ENCODE data around the gene SNX5.
A peak's percentile ranks its signal among the peaks of the same experiment; 100 is the strongest.

SNX5 gene

GRCh38 chr20:17941826-17942196 lies 26.8 kb downstream of the SNX5 start:
- FAIRE-seq, result no peak
- no peak for DNase-seq (ENCODE audit: insufficient read length, low spot score)

- no peak for DNase-seq (ENCODE audit: insufficient read length, low spot score)
- no peak for FAIRE-seq
These were observed 27.3 kb downstream of the SNX5 start for GRCh38 chr20:17941087-17941825.

- FAIRE-seq, result no peak
These were observed 28.2 kb downstream of the SNX5 start for GRCh38 chr20:17940224-17940971.

GRCh38 chr20:17939622-17940223 lies 28.9 kb downstream of the SNX5 start:
- DNase-seq (ENCODE audit: insufficient read length, low spot score) (no peak), FAIRE-seq (no peak)

More at GRCh38 chr20:17940224-17940971, 28.2 kb downstream of the SNX5 start:
- no peak for DNase-seq (ENCODE audit: insufficient read length, low spot score)

- DNase-seq (ENCODE audit: insufficient read length, low spot score) (peak; percentile 82), FAIRE-seq (no peak)
These were observed 29.5 kb downstream of the SNX5 start for GRCh38 chr20:17938871-17939619.

GRCh38 chr20:17936761-17937732 lies 31.5 kb downstream of the SNX5 start:
- FAIRE-seq (no peak), DNase-seq (ENCODE audit: insufficient read length, low spot score) (no peak)

- DNase-seq (ENCODE audit: insufficient read length, low spot score) (no peak), FAIRE-seq (no peak)
These were observed 32.3 kb downstream of the SNX5 start for GRCh38 chr20:17936286-17936760.

- no peak for FAIRE-seq
These were observed 32.8 kb downstream of the SNX5 start for GRCh38 chr20:17935761-17936160.

GRCh38 chr20:17935186-17935585 lies 33.4 kb downstream of the SNX5 start:
- DNase-seq (ENCODE audit: insufficient read length, low spot score) (no peak), FAIRE-seq (no peak)

More at GRCh38 chr20:17935761-17936160, 32.8 kb downstream of the SNX5 start:
- no peak for DNase-seq (ENCODE audit: insufficient read length, low spot score)

- DNase-seq (ENCODE audit: insufficient read length, low spot score), result no peak
- FAIRE-seq, result no peak
These were observed 34.3 kb downstream of the SNX5 start for GRCh38 chr20:17934141-17934862.

- no peak for DNase-seq (ENCODE audit: insufficient read length, low spot score)
- FAIRE-seq, result no peak
These were observed 34.9 kb downstream of the SNX5 start for GRCh38 chr20:17933711-17934110.

- FAIRE-seq, result no peak
These were observed 35.5 kb downstream of the SNX5 start for GRCh38 chr20:17933121-17933520.

GRCh38 chr20:17932396-17932795 lies 36.2 kb downstream of the SNX5 start:
- FAIRE-seq, result no peak
- DNase-seq (ENCODE audit: insufficient read length, low spot score), result no peak

More at GRCh38 chr20:17933121-17933520, 35.5 kb downstream of the SNX5 start:
- DNase-seq (ENCODE audit: insufficient read length, low spot score), result no peak

GRCh38 chr20:17931513-17931912 lies 37.1 kb downstream of the SNX5 start:
- FAIRE-seq (no peak), DNase-seq (ENCODE audit: insufficient read length, low spot score) (no peak)

GRCh38 chr20:17928633-17929311 lies 39.8 kb downstream of the SNX5 start:
- FAIRE-seq (no peak), DNase-seq (ENCODE audit: insufficient read length, low spot score) (no peak)

GRCh38 chr20:17928211-17928611 lies 40.4 kb downstream of the SNX5 start:
- FAIRE-seq, result no peak
- no peak for DNase-seq (ENCODE audit: insufficient read length, low spot score)

GRCh38 chr20:17925940-17926300 lies 42.7 kb downstream of the SNX5 start:
- FAIRE-seq (no peak), DNase-seq (ENCODE audit: insufficient read length, low spot score) (no peak)

- FAIRE-seq (no peak), DNase-seq (ENCODE audit: insufficient read length, low spot score) (no peak)
These were observed 43.3 kb downstream of the SNX5 start for GRCh38 chr20:17925141-17925939.
